ENCODE results near the gene ATP13A2.

ATP13A2 gene

GRCh38 chr1:17002524-17002902 is 9.2 kb downstream of the ATP13A2 start:
- DNase-seq, result no peak

GRCh38 chr1:17001760-17002523 is 9.8 kb downstream of the ATP13A2 start:
- no peak for DNase-seq

- no peak for DNase-seq
Observed at GRCh38 chr1:16999863-17000262, 11.9 kb downstream of the ATP13A2 start.

GRCh38 chr1:16998589-16998988 is 13.1 kb downstream of the ATP13A2 start:
- DNase-seq, result no peak

GRCh38 chr1:16996845-16997244 is 14.9 kb downstream of the ATP13A2 start:
- no peak for DNase-seq

DNA sequence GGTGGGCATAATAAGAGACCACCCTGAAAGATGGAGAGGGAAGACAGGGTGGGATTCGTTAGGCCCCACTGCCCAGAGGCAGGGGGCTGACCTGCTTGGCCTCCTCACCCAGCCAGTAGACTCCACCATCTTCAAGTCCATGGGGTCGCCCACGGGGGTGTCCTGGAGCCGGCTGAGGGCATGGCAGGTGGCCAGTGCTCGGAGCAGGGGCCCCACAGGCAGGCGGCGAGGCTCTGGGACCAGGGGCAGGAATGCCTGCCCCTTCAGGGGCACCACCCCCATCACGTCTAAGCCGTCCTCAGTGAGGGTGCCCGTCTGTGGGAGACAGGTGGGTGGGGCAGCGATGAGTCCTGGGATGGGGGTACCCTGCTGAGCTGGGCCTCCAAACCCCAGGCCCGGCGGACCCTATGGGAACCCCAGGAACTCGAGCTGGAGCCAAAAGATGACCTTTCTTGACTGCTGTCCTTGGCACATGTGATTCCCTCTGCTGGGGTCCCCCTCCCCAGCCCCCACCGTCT is 18.1 kb downstream of the ATP13A2 start:
- no peak for DNase-seq

GRCh38 chr1:16992675-16993074 is 19.1 kb downstream of the ATP13A2 start:
- DNase-seq, result no peak

GRCh38 chr1:16992102-16992501 is 19.6 kb downstream of the ATP13A2 start:
- no peak for DNase-seq

DNA sequence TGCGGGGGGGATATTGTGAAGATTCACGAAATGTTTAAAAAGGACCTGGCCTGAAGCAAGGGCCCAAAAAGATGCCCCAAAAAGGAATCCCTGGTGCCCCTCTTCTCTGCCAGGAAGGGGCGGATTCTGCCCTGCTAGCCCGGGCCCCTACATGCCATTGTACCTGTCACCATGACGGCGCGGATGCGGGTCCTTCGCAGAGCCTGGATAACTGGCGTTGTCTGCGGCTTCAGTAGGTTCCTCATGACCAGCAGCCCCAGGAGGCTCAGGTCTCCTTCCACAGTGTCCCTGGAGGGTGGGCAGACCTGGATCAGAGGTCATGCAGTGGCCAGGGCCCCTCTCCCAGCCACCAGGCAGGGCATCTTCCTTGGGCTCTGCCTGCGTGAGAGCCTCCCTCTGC is 20.2 kb downstream of the ATP13A2 start:
- no peak for DNase-seq

- DNase-seq, result no peak
Observed at GRCh38 chr1:16989676-16990391, 21.9 kb downstream of the ATP13A2 start.

GRCh38 chr1:16988210-16988609 is 23.5 kb downstream of the ATP13A2 start:
- DNase-seq, result no peak

- DNase-seq, result no peak
Observed at GRCh38 chr1:16986962-16987361, 24.8 kb downstream of the ATP13A2 start.

GRCh38 chr1:16986560-16986959 is 25.2 kb downstream of the ATP13A2 start:
- no peak for DNase-seq

- DNase-seq, result no peak
Observed at GRCh38 chr1:16986113-16986512, 25.6 kb downstream of the ATP13A2 start.

DNA sequence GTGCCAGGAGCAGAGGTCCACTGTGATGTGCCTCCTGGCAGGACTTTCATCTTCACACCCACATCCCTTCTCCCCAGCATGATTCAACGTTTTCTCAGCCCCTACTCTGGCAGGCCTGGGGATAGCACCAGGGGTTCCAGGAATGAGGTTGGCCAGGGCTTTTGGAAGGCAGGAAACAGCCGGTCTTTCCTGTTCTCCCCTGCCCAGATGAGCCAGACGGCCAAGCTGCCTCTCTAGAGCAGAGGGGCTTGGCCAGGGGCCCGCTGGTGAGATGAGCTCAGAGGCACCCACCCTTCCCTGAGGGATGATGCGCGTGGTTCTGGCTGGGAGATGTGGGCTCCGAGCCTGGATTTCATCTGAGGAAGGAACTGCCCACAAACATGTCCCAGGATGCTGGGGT is 27.0 kb downstream of the ATP13A2 start:
- DNase-seq, result no peak

DNA sequence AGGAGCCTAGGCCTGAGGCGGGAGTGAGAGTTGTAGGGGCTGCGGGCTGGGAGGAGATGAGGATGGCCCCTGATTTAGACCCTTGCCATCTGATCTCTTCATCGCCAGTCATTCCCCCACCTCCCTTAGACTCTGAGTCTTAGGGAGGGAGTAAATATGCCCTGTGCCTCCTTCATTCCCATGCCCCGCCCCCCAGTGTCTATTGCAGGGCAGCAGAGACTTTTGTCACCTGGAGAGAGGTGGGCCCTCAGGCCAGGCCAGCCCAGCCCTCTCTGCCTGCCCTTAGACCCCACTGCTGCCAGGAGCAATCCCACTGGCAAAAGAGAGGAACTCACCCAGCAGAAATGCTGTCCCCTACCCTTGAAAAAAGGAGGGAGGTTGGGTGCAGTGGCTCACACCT is 28.1 kb downstream of the ATP13A2 start:
- DNase-seq, result no peak

DNA sequence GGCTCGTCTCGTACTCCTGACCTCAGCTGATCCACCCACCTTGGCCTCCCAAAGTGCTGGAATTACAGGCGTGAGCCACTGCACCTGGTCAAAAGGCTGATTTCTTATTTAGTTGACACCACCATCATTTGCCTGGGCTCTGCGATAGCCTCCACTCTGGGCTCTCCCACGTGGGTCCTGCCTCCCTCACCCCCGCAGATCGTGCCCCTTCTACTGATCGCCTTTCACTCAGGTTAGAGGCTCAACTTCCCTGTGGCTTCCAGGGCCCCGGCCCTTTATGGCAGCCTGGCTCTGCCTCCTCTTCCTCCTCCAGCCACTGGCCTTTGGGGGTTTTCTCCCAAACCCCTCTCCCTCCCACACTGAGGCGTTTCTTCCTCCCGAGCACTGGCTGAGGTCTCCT is 28.8 kb downstream of the ATP13A2 start:
- no peak for DNase-seq

DNA sequence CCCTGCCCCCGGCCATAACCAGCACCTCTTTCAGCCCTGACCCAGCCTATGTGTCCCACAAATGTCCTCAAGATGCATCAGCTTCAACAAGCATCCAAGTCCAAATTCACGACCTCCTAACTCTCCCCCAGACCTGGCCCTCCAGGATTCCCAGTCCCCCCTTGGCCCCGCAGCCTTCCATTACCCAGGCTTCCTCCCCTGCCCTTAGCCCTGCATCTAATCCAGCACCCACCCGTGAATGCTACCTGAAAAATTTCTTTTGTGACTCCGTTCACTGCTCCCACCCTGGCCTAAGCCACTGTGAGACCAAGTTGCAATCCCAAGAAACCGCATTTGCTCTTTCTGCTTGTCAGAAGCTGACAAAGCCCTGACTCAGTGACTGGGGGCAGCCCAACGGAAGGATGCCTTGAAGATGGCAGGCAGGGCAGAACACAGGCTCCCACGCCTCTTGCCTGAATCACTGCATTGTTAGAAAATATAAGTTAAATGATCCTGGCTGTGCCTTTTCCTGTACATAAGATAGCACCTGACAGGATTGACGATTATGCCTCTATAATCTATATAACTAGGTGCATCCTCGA is 30.4 kb downstream of the ATP13A2 start:
- no peak for DNase-seq

DNA sequence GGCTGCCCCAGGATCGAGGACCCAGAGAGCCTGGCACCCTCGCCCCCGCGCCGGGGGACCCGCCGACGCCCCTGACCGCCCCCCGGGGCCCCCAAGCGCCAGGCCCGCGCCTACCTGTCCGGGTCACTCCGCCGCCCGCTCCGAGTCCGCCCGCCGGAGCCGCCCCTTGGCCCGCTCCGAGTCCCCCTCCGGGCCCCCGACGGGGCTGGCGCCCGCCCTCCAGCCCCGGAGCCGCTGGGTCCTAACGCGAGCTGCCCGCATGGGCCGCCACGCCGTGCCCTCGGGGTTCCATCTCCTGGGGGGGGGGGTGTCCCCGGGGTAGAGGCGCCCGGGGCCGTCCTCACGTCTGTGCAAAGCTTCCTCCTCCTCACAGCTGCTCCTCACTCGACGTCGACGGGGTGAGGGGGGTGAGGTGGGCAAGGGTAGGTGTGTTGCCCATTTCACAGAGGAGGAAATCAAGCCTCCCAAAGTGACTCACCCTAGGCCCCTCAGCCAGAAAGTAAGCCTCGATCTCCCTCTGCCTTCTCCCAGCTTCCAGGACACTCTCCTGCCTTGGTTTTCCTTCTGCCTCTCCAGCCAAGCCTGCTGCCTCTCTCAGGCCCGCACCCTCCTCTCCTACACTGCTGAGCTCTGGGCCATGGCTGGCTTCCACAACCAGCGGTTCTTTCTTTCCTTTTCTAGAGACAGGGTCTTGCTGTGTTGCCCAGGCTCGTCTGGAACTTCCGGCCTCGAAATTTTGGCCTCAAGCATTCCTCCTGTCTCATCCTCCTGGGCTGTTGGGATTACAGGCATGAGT is 31.1 kb downstream of the ATP13A2 start, which contains the start of gene MFAP2:
Gene MFAP2 (minus strand): TSS at position 148 of the 796 bp plus-strand sequence. CDS start 2,347 bp downstream, outside the sequence.
- no peak for DNase-seq

DNA sequence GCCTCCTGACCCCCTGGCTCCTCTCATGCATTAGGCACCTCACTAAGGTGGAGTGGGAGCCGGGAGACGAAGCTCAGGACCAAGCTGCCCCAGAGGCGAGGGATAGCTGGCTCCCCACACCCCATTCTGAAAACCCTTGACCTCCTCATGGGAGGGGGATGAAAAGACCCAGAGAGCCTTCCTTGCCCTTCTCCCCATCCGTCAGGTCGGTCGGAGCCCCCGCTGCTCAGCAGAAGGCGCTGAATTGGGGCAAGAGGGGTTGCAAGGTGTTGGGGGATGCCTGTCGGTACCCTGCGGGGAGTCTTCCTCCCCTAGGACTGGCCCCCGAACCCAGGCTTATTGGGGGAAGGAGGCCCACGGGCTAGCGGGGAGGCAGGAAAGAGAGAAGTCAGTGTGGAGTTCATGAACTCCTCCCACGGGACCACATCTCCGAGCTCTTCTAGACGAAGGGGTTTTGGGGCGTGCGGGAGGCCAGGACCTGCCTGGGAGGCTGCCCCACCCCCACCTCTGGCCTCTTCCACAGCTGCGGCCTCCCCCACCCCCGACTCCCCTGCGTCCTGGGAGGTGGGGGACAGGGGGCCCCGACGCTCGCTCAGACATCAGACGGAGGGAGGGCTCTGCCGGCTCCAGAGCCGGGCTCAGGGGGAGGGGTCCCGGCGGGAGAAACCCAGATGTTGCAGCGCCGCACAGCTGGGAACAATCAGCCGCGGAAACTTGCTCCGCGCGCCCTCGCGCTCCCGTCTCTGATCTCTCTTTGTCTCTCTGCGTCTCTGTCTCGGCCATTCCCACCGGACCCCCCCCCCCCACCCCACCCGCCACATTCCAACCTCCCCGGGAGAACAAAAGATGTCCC is 32.0 kb downstream of the ATP13A2 start:
- no peak for DNase-seq

GRCh38 chr1:16978567-16979474 is 32.9 kb downstream of the ATP13A2 start:
- DNase-seq, result no peak
